Osteocyte (in vitro differentiated cells): Measurements from ENCODE around the gene FAM120B. TPM values are rescaled to one million over a fixed set of nuclear protein-coding genes. Genes with fewer than 3 reads are reported as not detected.

ENCODE experiments used
- DNase-seq: peaks from one replicate; pipeline ENCODE4 v3.0.0; 2021; ENCODE audit warnings: mixed read lengths; ENCODE audit not compliant: unreplicated experiment; ENCODE audit errors: extremely low spot score
- H3K27ac Mint-ChIP-seq: one replicate; pipeline ENCODE4 v1.8.0; 2021; ENCODE audit warnings: mild to moderate bottlenecking, mixed read lengths; ENCODE audit not compliant: unreplicated experiment
- H3K27me3 Mint-ChIP-seq: one replicate; pipeline ENCODE4 v1.8.0; 2021; ENCODE audit warnings: mixed read lengths; ENCODE audit not compliant: unreplicated experiment
- H3K36me3 Mint-ChIP-seq: one replicate; pipeline ENCODE4 v1.8.0; 2021; ENCODE audit warnings: mixed read lengths; ENCODE audit not compliant: unreplicated experiment
- H3K4me1 Mint-ChIP-seq: one replicate; pipeline ENCODE4 v1.8.0; 2021; ENCODE audit warnings: mixed read lengths; ENCODE audit not compliant: unreplicated experiment
- H3K4me3 Mint-ChIP-seq: one replicate; pipeline ENCODE4 v1.8.0; 2021; ENCODE audit warnings: mild to moderate bottlenecking, moderate library complexity, mixed read lengths; ENCODE audit not compliant: unreplicated experiment
- H3K9me3 Mint-ChIP-seq: one replicate; pipeline ENCODE4 v1.8.0; 2021; ENCODE audit warnings: mixed read lengths; ENCODE audit not compliant: unreplicated experiment
- total RNA-seq: library from RNA; stranded (reverse); gene quantifications from 2 replicates; pipeline ENCODE4 v1.2.1, GENCODE V29; 2021
- TF ChIP-seq, protein P1 (sequence below): fragments of 200-600 bp; sonication (generic); IDR thresholded peaks from 2 replicates; pipeline ENCODE4 v1.5.0; 2021; ENCODE audit warnings: antibody characterized with exemption, mild to moderate bottlenecking, moderate library complexity

FAM120B gene
- total RNA-seq, 1 donor from 2014 or later = 36.9 TPM

DNA sequence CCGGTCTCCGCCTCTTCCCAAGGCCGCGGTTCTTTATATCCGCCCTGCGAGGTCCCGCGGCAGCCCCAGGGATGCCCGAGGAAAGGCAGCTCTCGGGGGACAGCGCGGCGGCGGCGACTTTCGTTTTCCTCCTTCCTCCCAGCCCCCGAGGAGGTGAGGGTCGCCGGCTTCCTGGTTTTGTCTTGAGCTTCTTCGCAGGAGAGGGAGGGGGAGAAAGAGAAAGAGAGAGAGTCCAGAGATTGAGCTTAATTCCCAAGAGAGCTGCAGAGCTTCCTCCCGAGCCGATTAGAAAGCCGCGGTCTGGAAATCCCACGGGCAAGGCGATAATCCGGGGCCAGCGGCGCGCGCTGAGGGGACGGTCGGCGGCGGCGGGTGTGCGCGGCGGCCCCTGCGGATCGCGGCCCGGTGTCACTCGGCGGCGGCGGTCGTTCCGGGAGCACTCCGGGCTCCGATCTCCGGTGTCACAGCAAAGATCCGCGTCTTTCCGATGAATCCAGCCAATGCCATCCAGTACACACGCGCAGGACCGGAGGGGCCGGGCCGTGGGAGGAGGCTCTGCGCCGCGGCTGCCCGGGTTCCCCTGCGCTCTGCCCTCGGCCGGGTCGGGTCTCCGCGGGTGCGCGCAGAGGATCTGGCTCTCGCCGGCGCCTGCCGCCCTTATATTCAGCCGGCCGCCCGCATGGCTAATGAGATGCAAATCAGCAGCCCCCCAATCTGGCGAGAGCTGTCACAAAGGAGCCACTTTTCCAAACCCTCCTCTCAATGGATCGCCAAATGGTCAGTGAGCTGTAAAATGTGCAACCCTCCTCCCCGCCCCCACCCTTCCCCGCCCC lies 16.0 kb upstream of the FAM120B start, which contains the start of gene DLL1:
Gene DLL1, minus strand, starts transcription at position 783 of the 833 bp plus-strand sequence. CDS start 939 bp downstream, outside the sequence.
- H3K36me3 Mint-ChIP-seq = peaks cover 5% of the 10 kb centered on the region
- H3K9me3 Mint-ChIP-seq = no peaks in the 10 kb centered on the region
- peaks cover 33% of the 10 kb centered on the region for H3K4me1 Mint-ChIP-seq
- no peak for DNase-seq
- peaks cover 45% of the 10 kb centered on the region for H3K27me3 Mint-ChIP-seq
- TF ChIP-seq, protein P1, sequence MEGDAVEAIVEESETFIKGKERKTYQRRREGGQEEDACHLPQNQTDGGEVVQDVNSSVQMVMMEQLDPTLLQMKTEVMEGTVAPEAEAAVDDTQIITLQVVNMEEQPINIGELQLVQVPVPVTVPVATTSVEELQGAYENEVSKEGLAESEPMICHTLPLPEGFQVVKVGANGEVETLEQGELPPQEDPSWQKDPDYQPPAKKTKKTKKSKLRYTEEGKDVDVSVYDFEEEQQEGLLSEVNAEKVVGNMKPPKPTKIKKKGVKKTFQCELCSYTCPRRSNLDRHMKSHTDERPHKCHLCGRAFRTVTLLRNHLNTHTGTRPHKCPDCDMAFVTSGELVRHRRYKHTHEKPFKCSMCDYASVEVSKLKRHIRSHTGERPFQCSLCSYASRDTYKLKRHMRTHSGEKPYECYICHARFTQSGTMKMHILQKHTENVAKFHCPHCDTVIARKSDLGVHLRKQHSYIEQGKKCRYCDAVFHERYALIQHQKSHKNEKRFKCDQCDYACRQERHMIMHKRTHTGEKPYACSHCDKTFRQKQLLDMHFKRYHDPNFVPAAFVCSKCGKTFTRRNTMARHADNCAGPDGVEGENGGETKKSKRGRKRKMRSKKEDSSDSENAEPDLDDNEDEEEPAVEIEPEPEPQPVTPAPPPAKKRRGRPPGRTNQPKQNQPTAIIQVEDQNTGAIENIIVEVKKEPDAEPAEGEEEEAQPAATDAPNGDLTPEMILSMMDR = no peak
- peak within 1 kb of the TSS; percentile 71 for H3K27ac Mint-ChIP-seq
- peak within 1 kb of the TSS; percentile 91 for H3K4me3 Mint-ChIP-seq

DNA sequence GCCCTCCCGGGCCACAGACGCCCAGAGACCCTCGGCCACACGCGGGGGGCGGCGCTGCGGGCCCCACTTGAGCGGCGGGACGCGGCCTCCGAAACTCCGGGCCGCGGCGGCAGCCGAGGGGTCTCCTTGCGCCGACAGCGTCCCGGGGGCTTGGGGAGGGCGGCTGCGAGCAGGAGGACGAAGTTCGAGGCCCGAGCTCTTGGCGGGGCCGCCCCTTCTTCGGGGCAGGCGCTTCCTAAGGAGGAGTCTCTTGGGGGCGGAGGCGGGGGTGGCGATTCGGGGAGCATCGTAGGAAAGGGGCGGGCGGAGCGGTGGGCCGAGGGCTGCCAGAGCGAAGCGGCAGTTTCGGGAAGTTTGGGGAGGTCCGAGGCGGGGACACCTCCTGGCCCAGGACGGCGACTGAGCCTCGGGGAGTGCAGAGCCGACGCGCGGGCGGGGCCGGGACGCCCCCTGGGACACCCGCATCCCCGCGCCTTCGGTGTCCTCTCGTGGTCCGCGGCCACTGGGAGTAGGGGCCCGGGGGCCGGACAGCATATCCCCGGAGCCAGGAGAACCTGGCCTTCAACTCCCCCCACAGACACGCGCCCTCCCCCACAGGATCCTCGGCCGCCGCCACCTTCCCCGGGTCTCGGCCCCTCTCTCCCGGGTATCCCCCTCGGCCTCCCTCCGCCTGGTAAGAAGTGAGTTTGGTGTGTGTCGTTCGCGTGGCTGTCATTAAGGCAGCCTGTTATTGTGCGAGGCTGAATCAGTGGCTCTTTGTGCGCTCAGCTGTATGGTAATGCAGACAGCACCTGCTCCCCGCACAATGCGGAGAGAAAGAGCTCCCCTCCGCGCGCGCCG lies 15.1 kb upstream of the FAM120B start:
- Mint-ChIP-seq H3K36me3 (peaks cover 5% of the 10 kb centered on the region), H3K4me1 (peaks cover 34% of the 10 kb centered on the region), H3K9me3 (no peaks in the 10 kb centered on the region), H3K4me3 (peak overlapping the region; percentile 91), H3K27ac (no peak overlapping the region), H3K27me3 (peaks cover 47% of the 10 kb centered on the region)
- TF ChIP-seq, protein P1 = no peak
- DNase-seq = no peak

DNA sequence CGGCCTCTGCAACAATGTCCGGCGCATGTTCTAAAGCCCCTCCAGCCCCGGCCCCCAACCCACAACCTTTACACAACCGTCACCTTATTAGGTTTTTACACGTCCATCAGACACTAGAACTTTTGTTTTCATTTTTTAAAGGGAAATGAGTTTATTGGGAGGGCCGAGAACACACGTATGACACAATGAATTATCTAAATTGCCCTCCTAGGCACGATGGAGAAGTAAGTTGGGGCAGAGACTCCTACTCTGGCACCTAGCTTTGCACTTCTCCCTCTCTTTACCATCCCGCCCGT lies 14.5 kb upstream of the FAM120B start:
- no peak for DNase-seq
- TF ChIP-seq, protein P1 = no peak
- Mint-ChIP-seq H3K27ac (no peak overlapping the region), H3K27me3 (peaks cover 47% of the 10 kb centered on the region), H3K36me3 (peaks cover 5% of the 10 kb centered on the region), H3K9me3 (no peaks in the 10 kb centered on the region), H3K4me3 (peak overlapping the region; percentile 77), H3K4me1 (peaks cover 29% of the 10 kb centered on the region)

DNA sequence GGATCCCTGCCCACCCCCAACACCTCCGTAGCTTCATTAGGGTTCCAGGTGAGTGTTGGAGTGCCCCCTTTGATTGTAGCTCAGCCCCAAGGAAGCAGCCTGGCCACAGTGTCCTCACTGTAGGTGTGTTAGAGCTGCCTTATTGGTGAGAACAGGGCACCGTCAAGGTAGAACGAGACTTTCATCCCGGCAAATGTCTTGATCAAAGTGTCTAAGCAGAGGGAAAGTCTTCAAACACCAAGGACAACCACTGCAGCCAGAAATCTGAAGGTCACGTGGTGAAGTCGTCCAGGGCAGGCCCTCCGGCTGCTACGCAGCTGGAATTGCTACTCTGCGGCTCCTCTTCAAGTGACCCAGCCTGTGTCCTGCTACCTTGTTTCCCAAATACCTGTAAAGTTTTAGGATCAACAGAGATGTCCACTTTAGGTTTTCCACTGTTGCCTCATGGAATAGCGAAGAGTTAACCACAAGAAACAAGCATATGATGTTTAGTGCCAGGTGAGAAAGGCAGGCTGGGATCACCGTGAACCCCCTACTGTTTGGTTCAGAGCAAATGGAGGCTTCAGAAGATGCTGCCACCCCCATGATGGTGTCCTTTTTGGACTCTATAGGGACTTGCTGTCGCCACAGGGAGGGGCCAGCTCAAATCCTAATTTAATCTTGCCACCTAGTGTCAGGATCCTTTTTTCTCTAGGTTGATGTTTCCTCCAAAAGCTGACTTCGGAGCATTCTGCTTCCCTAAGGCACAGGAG lies 14.0 kb upstream of the FAM120B start:
- Mint-ChIP-seq H3K9me3 (no peaks in the 10 kb centered on the region), H3K36me3 (peaks cover 5% of the 10 kb centered on the region), H3K4me3 (peak overlapping the region; percentile 30), H3K27me3 (peaks cover 50% of the 10 kb centered on the region), H3K27ac (no peak overlapping the region), H3K4me1 (peaks cover 29% of the 10 kb centered on the region)
- TF ChIP-seq, protein P1 = peak; percentile 40
- DNase-seq = no peak
